GM21717 (cell line): ENCODE results near the gene RADX.

Experiments
- ATAC-seq: cut with Tn5 transposase; IDR thresholded peaks from one replicate; pipeline ENCODE4 v1.9.1; 2021; ENCODE audit warnings: mild to moderate bottlenecking, moderate library complexity; ENCODE audit not compliant: unreplicated experiment

Gene RADX

DNA sequence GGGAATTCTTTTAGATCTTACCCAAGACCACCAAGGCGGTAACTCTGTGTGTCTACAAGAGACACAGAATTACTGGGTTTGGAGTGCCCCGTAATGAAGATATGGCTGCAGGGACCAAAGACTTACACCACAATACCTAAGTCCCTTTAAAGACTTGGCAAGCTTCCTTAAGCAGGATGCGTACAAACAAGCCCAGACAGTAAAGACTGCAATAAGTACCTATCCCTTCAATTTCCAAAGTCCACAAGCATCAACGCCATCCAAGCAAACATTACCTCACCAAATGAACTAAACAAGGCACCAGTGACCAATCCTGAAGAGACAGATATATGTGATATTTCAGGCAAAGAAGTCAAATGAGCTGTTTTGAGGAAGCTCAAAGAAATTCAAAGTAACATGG, 72.4 kb downstream of the RADX start:
- ATAC-seq, result no peak

DNA sequence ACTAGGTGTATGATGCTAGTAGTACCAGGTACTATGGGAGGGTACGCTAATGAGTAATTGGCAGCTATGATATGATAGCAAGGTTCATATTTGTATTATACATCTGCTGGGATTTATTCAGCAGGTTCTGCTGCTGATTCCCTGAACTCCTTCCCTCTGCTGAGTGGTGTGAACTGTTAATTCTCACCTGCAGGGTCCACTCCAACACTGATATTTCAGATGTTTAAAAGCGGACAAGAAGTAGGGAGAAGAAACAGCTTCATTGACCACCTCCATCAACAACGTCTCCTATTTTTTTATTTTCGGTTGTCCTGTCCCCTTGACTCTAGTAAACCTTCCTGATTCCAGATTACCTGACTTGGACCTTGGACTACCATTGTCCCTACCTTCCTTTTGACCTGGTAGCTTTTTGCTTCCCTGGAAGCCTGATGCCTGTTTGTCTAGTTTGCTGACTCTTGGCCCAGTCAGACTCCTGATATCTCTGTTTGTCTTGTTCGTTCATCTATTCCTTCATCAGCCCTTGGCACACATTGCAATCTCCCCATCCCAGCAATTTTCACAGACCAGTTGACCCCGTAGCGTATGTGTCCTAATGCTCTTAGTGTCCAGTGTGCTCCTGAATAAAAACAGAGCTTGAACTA, 80.8 kb downstream of the RADX start:
- no peak for ATAC-seq

DNA sequence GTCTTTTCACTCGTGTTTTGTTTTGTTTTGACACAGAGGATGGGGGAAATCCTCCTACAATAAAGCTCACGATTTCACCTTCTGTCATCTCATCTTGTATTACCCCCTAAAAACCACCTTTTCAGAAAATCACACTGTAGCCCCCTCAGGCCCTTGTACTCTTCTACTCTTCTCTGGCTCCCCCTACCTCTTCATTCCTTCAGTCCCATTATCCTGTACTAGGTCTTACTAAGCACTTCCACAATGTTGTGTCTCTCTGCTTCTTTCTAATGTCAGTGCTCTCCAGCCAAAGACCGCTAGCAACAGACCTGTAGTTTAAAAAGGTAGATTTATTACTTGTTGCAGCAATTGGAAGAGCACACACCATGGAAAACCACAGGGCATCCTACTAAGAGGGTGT, 84.7 kb downstream of the RADX start:
- ATAC-seq, result no peak

DNA sequence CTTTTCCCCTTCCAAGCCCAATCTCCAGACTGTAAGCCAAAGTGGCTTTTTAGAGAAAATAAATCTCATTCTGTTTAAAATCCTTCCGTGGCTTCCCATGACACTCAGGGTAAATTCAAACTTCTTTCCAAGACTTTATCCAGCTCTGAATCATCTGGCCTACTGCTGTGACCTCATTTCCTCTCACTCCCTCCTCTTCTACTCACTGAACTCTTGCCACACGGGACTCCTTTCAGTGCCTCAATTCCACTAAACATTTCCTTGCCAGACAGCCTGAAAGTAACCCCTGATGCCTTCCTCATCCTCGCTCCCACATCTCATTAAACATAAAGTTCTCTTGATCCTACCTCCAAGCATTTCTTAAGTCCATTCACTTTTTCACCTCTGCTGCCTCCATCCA, 86.9 kb downstream of the RADX start:
- no peak for ATAC-seq

DNA sequence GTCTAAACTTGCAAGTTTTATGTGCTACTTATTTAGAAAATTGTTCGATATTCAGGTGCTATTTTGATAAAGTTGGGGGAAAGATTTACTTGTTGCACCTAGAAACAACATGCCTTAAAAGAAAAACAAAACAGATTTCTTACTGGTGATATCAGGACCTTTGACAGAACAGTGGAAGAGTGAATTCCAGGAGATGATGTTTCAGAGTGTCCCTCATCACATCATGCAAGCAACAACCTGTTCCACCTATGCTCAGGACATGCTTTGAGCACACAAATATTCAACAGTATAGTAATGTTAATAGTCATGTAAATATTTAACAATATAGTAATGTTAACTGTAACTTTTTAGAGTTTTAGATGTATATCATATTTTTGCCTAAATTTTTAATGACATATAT, 90.9 kb downstream of the RADX start:
- ATAC-seq, result no peak

DNA sequence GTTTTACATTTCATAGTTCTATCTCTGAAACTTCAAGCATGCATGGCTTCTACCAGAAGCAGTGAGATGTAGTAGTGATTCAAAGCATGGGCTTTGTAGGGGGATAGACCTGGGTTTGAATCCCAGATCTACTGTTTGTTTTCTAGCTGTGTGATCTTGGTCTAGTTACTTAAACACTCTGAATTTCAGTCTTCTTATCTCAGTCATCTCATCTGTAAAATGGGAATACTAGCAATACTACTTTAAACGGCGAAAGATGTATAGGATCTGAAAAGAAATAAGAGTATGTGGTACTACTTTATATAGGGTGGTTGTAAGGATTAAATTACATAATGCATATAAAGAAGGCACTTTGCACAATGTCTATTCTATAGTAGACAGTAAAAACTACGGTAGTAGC, 94.7 kb downstream of the RADX start:
- no peak for ATAC-seq

DNA sequence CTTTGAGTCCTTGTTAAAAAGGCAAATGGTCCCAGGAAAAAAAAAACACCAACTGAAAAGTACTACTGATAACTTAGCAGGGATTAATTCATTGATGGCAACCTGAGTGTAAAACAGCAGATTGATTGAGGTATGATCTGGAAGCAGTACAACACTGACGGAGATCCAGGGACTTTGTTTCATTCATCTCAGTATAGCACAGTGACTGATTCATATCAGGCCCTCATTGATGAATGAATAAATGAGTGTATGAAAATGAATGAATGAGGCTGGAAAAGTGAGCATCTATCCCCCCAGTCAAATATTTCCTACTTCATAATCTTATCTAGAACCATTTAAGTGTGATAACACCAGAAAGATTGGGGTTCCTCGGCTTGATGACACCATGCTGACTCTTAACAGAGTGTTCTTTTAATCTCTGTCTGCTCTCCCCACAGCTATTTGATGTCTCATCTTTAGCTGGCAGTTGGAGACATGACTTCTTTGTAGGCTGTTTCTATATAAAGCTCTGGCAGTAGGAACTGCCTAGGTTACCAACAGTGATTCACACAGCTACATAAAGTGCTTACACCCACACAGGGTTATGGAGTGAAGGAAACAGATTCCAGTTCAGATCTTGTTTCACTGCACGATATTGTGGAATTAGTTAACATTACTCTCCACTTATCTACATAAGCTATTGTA, 96.1 kb downstream of the RADX start:
- no peak for ATAC-seq

DNA sequence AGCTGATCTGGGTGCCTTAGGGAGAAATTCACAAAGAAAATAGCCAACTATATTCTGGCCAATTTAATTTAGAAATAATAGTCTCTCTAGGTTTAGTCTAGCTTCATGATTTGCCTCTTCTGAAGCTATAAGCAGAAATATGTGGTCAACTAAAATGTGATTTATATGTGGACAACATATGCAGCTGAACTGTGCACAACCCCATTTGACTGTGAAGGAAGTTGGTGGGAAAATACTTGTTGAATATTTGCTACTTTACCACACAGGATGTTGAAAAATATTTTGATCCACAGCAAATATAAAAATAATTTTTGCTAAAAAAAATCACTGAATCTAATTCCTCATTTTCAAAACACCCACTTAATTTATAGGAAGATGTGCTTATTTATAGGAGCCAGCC, 99.0 kb downstream of the RADX start:
- no peak for ATAC-seq

DNA sequence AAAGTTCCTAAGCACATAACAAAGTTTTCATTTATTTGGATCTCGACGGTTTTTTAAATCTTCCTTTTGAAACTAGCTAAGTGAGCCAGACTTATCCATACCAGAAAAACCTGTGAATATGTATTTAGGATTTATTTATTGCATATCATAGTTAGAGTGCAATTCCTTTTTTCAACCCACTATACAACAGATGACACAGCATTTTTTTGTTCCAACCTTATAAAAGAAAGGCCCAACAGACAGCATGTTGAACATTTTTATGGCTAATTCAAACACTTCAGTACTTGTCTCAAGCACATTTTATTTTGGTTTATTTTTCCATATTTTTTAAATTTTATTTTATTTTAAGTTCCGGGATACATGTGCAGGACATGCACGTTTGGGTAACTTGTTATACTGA, 99.6 kb downstream of the RADX start:
- no peak for ATAC-seq

DNA sequence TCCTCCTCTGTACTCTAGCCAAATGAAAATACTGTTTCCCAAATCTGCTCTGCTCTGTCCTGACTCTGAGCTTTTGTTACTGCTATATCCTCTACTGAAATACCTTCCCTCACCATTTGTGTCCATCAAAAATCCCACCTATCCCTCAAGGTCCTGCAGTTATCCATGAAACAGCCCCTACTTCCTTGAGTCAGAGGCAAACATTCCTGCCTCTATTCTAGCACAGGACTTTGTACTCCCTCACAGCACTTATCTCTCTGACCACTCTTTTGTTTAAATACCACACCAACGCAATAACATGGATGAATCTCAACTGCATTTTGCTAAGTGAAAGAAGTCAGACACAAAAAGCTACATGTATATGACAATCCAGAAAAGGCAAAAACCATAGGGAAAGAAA, 104.2 kb downstream of the RADX start:
- ATAC-seq, result no peak

DNA sequence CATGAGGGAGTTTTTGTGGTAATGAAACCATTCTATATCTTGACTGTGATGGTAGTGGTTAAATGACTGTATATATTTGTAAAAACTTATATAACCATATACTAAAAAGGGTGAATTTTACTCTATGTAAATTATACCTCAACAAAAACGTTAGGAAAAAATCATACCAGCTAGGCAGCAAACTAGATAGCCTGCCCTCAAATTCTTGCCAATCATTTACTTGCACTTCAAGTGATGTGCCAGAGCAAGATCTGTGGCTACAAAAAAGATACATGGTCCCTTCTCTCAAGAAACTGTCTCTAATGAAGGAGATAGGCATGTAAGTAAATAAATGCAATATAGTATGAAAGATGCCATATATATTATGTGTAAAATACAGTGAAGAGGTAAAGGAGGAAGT, 104.7 kb downstream of the RADX start:
- no peak for ATAC-seq

DNA sequence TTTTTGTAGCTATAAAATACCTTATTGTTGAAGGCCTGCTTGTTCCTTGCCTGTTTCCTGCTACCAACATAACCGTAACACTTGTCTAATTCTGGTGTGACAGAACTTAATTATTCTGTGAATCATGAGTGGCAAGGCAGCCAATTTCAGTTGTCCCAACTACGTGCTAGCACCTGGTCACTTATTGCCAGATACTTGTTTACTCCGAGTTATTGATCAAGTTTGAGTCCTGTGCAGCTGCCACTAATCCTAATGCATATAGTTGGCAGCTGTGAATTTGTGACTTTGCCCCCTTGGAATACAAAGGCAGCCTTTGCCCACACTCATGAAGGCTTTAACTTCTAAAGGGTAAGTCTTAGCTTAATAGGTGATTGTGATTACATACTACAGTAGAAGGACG, 106.9 kb downstream of the RADX start:
- ATAC-seq, result no peak

DNA sequence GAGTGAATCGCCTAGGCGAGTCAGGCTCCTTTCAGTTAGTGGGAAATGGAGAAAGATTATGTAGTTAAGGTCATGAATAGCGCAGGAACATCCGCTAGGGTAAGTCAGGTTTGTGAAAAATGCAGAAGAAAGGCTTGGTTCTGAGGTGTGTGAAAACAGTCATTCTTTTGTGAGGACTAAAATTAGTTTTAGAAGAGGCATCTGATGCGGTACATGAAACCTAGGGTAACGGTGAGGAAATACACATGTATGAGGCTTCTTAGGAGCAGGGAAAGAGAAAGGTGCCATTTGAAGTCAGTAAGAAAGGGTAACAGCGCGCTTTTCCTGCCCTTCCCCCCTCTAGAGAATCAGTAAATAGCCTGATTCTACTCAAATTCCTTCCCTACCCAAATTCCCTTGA, 114.2 kb downstream of the RADX start:
- ATAC-seq, result no peak

DNA sequence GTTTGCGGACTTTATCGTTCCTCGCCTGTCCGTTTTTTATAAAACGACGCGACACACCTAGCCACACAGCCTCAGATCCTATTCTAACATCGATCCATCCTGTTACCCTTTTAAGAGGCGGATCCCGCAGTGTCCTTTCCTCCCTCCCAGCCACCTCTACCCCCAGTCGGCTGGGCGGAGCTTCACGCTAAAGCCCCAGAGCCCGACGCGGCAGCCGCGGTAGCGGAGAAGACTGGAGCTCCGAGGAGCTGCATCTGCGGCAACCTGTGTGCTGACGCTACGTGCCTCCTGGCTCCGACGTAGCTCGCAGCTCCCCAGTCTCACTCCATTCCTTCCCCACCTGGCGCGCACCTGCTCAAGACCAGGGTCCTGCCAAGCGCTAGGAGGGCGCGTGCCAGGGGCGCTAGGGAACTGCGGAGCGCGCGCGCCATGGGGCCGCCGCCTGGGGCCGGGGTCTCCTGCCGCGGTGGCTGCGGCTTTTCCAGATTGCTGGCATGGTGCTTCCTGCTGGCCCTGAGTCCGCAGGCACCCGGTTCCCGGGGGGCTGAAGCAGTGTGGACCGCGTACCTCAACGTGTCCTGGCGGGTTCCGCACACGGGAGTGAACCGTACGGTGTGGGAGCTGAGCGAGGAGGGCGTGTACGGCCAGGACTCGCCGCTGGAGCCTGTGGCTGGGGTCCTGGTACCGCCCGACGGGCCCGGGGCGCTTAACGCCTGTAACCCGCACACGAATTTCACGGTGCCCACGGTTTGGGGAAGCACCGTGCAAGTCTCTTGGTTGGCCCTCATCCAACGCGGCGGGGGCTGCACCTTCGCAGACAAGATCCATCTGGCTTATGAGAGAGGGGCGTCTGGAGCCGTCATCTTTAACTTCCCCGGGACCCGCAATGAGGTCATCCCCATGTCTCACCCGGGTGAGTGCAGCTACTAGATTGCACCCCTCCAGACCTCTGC, 115.0 kb downstream of the RADX start, which contains the start of gene RNF128:
Gene RNF128, plus strand, starts transcription at position 217 of the 953 bp plus-strand sequence. Its CDS starts 213 bp downstream, at position 430.
- no peak for ATAC-seq

DNA sequence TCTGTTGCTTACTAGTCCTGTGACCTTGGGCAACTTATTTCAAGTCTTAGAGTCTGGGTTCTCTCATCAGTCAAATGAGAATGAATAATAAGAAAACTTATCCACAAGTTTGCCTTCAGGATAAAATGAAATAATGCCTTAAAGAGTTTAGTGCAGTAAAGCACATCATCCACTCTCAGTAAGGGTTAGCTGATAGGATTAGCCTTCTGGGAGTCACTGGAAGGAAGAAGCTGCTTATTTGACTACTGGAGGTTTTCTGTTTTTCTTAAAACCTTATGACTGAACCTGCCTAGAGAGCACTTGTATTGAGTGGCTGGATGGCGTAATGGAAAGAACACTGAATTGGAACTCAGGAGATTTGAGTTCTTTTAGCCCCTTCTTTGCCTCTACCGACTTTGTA, 116.6 kb downstream of the RADX start:
- no peak for ATAC-seq
